Sigmoid colon (tissue), 7 donors: Measurements from ENCODE around the gene ARHGAP27. TPM values are rescaled to one million over a fixed set of nuclear protein-coding genes. Genes with fewer than 3 reads are reported as not detected.

ENCODE experiments used
- DNase-seq: peaks from one replicate; pipeline ENCODE4 v3.0.0-alpha.2; 2019
- H3K27ac ChIP-seq, 4 donors: fragments of 200-600 bp; sonication (generic); one replicate each; pipeline ENCODE4 v1.5.1; 2016 to 2019; ENCODE audit warnings: mild to moderate bottlenecking in 1 of 4
- H3K27me3 ChIP-seq, 3 donors: fragments of 200-600 bp; sonication (generic); one replicate each; pipeline ENCODE4 v1.5.1; 2019; ENCODE audit warnings: mild to moderate bottlenecking in 1 of 3
- H3K36me3 ChIP-seq, 4 donors: fragments of 200-600 bp; sonication (generic); one replicate each; pipeline ENCODE4 v1.5.1; 2016 to 2019
- H3K4me1 ChIP-seq, 4 donors: fragments of 200-600 bp; sonication (generic); one replicate each; pipeline ENCODE4 v1.5.1; 2017 to 2019
- H3K4me3 ChIP-seq, 4 donors: fragments of 200-600 bp; sonication (generic); one replicate each; pipeline ENCODE4 v1.5.1; 2017 to 2019; ENCODE audit warnings: mild to moderate bottlenecking in 2 of 4, moderate library complexity in 1 of 4
- H3K9me3 ChIP-seq, 4 donors: fragments of 200-600 bp in 3 of 4; sonication (generic) in 3 of 4; one replicate each; pipeline versions ENCODE4 v1.5.1 to v1.6.1; 2013 to 2019
- EP300 ChIP-seq, 4 donors: sonication (generic); formaldehyde crosslinking; IDR thresholded peaks; one replicate each; pipeline ENCODE4 v1.6.1; 2017; ENCODE audit warnings: antibody characterized with exemption in 4 of 4
- POLR2A ChIP-seq, 2 donors: fragments of 450-650 bp; IDR thresholded peaks; one replicate each; pipeline ENCODE4 v1.6.1; 2016; ENCODE audit warnings: antibody characterized with exemption in 2 of 2, mild to moderate bottlenecking in 2 of 2, moderate library complexity in 2 of 2
- POLR2AphosphoS5 ChIP-seq, 4 donors: sonication (generic); formaldehyde crosslinking; IDR thresholded peaks; one replicate each; pipeline ENCODE4 v1.6.1; 2017; ENCODE audit warnings: antibody characterized with exemption in 4 of 4
- WGBS, 2 donors: extraction: QIAGEN DNeasy Blood & Tissue Kit; methylation state at CpG; one replicate each; pipeline ENCODE4 v1.1.7; 2013; 5-methylcytosine and 5-hydroxymethylcytosine counted together
- intact Hi-C: fragments of 100-400 bp; cut with DNase I; formaldehyde crosslinking; loops from one replicate; pipeline ENCODE4 v1.15.1; 2023
- polyA plus RNA-seq, 3 donors: library from polyadenylated mRNA; stranded (reverse); fragments of 200-250 nt; gene quantifications; one replicate each; pipeline ENCODE4 v1.2.3, GENCODE V29; 2013
- total RNA-seq, 4 donors: library from RNA; depleted of rRNA; stranded (reverse); fragments of >200 nt; gene quantifications; one replicate each; pipeline ENCODE4 v1.1.0, GENCODE V29; 2016
- TF ChIP-seq, protein P1 (sequence below), 4 experiments: fragments of 450-650 bp in 3 of 4; fragments of 200-600 bp in 1 of 4; IDR thresholded peaks; one replicate each; pipeline ENCODE4 v1.5.1; 2016 to 2019; ENCODE audit warnings: antibody characterized with exemption in 4 of 4, mild to moderate bottlenecking in 3 of 4, moderate library complexity in 2 of 4
- donor health status: healthy with polysubstance abuse.
- donor health status: Bipolar disorder and iron deficiency.
- donor health status: healthy.

The ARHGAP27 gene
- total and polyA plus RNA-seq, 7 donors: 9.1 to 144 (median 16.6) TPM

DNA sequence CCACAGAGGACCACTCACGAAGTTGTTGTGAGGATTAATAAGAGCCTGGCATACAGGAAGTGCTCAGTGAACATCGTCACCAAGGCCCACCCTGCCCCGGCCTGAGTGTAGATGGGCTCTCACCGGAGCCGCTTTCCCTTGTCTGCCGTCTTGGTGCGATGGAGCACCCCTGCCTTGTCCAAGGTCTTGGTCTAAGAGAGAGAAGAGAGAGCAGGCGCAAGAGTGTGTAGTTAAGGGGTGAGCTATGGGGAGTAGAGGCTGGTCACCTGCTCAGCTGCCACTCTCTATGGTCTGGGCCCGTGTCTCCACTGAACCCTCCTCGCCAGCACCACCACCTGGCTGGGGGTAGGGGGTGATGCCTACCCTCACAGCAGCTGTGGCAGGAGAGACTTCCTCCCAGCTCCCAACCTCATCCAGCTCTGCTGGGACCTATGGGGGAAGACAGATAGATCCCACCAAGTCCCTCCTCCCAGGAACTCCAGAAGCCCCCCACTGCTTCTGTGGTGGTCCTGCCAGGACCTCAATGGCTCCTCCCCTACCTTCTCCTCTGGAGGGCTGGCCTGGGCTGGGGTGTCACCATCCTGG is 28.7 kb downstream of the ARHGAP27 start:
- intact Hi-C loops: no loop called here

DNA sequence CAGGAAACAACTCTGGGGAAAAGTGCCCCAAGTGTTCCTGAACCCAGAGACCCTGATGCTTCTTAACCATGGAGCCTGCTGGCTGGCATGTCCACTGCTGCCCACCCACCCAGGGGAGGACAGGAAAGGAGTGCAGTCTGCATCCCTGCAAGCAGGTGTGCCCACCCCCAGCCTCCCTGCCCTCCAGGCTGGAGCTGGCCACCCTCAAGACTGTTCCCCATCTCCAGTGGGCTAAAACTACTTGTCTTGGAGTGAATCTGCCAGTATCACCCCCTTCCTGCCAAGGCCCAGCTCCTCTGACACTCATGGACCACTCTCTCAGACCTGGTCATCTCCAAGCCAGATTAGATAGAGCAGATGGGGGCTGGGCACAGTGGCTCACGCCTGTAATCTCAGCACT is 29.8 kb downstream of the ARHGAP27 start:
- WGBS, 2 donors: 42 to 72% methylated on average over 1 of the region's 1 CpG
- Histone ChIP-seq H3K36me3 (no peaks in the 10 kb centered on the region), H3K4me1 (peaks cover 0 to 14% (median 12%) of the 10 kb centered on the region in 4 donors)

More for the DNA sequence above, 28.7 kb downstream of the ARHGAP27 start:
- no peaks in the 10 kb centered on the region for H3K36me3 ChIP-seq
- H3K4me1 ChIP-seq: peaks cover 0 to 14% (median 12%) of the 10 kb centered on the region in 4 donors
- H3K9me3 ChIP-seq: no peaks in the 10 kb centered on the region
- H3K27ac ChIP-seq: no peak overlapping the region
- WGBS, 2 donors: 90 to 97% methylated on average over 10 of the region's 10 CpGs
- no peak overlapping the region for H3K4me3 ChIP-seq
- no peak for DNase-seq
- peaks cover 0 to 19% (median 3%) of the 10 kb centered on the region in 3 donors for H3K27me3 ChIP-seq
- TF ChIP-seq, protein P1, sequence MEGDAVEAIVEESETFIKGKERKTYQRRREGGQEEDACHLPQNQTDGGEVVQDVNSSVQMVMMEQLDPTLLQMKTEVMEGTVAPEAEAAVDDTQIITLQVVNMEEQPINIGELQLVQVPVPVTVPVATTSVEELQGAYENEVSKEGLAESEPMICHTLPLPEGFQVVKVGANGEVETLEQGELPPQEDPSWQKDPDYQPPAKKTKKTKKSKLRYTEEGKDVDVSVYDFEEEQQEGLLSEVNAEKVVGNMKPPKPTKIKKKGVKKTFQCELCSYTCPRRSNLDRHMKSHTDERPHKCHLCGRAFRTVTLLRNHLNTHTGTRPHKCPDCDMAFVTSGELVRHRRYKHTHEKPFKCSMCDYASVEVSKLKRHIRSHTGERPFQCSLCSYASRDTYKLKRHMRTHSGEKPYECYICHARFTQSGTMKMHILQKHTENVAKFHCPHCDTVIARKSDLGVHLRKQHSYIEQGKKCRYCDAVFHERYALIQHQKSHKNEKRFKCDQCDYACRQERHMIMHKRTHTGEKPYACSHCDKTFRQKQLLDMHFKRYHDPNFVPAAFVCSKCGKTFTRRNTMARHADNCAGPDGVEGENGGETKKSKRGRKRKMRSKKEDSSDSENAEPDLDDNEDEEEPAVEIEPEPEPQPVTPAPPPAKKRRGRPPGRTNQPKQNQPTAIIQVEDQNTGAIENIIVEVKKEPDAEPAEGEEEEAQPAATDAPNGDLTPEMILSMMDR (IDR thresholded peaks at IDR 0.05): no peak
- TF ChIP-seq POLR2AphosphoS5 (IDR thresholded peaks at IDR 0.05) (no peak), EP300 (IDR thresholded peaks at IDR 0.05) (no peak), POLR2A (IDR thresholded peaks at IDR 0.05) (no peak)

DNA sequence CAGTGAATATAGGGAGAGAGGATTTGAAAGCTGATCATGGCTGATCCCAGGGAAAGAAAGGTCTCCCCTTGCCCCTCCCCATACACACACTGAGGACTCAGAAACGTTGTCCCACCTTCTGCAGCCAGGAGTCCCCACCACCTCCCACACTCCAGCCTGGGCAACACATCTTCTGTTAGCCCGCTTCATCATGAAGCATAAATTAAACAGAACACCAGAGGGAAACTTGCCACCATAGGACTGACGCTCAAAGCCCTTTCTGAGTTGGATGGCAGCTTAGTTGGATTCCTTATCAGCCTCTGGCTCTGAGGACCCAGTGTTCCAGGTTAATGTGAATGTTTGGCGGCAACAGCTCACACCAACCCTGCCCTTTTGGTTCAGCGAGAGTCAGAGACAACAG is 33.9 kb downstream of the ARHGAP27 start:
- no peak overlapping the region for H3K27ac ChIP-seq
- 78 to 84% methylated on average over 5 of the region's 5 CpGs for WGBS, 2 donors
- H3K4me3 ChIP-seq: no peak overlapping the region
- peaks cover 0 to 14% (median 11%) of the 10 kb centered on the region in 4 donors for H3K4me1 ChIP-seq
- TF ChIP-seq POLR2A (IDR thresholded peaks at IDR 0.05): no peak
- no peak for TF ChIP-seq EP300 (IDR thresholded peaks at IDR 0.05)
- TF ChIP-seq, protein P1 (IDR thresholded peaks at IDR 0.05): no peak
- TF ChIP-seq POLR2AphosphoS5 (IDR thresholded peaks at IDR 0.05): no peak
- DNase-seq: no peak
- no peaks in the 10 kb centered on the region for H3K9me3 ChIP-seq
- H3K27me3 ChIP-seq: no peaks in the 10 kb centered on the region
- intact Hi-C loops: loop anchor here (10.0 kb wide), 1 partner anchor 196 kb away; no protein-coding TSS in a partner anchor
- H3K36me3 ChIP-seq: no peaks in the 10 kb centered on the region

More for the DNA sequence above, 29.8 kb downstream of the ARHGAP27 start:
- no peak for DNase-seq
- no peaks in the 10 kb centered on the region for H3K9me3 ChIP-seq
- TF ChIP-seq, protein P1 (IDR thresholded peaks at IDR 0.05): no peak
- no peak for TF ChIP-seq POLR2AphosphoS5 (IDR thresholded peaks at IDR 0.05)
- no peak for TF ChIP-seq POLR2A (IDR thresholded peaks at IDR 0.05)
- no peak for TF ChIP-seq EP300 (IDR thresholded peaks at IDR 0.05)
- intact Hi-C loops: no loop called here
- no peak overlapping the region for H3K4me3 ChIP-seq
- peaks cover 0 to 19% (median 3%) of the 10 kb centered on the region in 3 donors for H3K27me3 ChIP-seq
- H3K27ac ChIP-seq: no peak overlapping the region

DNA sequence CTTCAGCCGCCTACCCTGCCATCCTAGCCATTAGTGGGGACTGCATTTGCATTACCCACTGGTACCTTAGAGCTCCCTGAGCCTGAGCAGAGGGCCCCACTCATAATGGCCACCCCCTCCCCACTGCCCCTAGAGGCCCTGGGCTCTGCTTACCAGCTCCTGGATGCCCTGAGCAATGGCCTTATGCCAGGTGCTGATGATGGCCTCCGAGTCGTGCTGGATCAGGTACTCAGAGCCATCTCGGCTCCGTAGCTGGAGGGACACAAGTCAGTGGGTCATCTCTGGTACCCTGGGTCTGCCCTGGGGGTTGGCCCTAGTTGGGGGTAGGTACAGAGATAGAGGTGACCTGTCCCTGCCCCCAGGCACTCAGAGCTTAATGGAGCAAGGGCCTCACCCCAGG is 34.9 kb downstream of the ARHGAP27 start:
- intact Hi-C loops: loop anchor here (10.0 kb wide), 1 partner anchor 197 kb away; no protein-coding TSS in a partner anchor
- TF ChIP-seq POLR2AphosphoS5 (IDR thresholded peaks at IDR 0.05): no peak
- no peak for TF ChIP-seq POLR2A (IDR thresholded peaks at IDR 0.05)
- no peak for TF ChIP-seq EP300 (IDR thresholded peaks at IDR 0.05)
- TF ChIP-seq, protein P1 (IDR thresholded peaks at IDR 0.05): no peak
- Histone ChIP-seq H3K36me3 (no peaks in the 10 kb centered on the region), H3K27me3 (no peaks in the 10 kb centered on the region), H3K4me3 (no peak overlapping the region), H3K4me1 (peaks cover 0 to 14% (median 11%) of the 10 kb centered on the region in 4 donors), H3K27ac (no peak overlapping the region), H3K9me3 (no peaks in the 10 kb centered on the region)
- WGBS, 2 donors: 82 to 90% methylated on average over 5 of the region's 5 CpGs
- no peak for DNase-seq
